Measurements from ENCODE around the gene CACNA1H. TPM values are rescaled to one million over a fixed set of nuclear protein-coding genes. Genes with fewer than 3 reads are reported as not detected.

CACNA1H gene
- total and polyA plus RNA-seq, 11 donors, result 1.6 to 14.6 (median 3.2) TPM

DNA sequence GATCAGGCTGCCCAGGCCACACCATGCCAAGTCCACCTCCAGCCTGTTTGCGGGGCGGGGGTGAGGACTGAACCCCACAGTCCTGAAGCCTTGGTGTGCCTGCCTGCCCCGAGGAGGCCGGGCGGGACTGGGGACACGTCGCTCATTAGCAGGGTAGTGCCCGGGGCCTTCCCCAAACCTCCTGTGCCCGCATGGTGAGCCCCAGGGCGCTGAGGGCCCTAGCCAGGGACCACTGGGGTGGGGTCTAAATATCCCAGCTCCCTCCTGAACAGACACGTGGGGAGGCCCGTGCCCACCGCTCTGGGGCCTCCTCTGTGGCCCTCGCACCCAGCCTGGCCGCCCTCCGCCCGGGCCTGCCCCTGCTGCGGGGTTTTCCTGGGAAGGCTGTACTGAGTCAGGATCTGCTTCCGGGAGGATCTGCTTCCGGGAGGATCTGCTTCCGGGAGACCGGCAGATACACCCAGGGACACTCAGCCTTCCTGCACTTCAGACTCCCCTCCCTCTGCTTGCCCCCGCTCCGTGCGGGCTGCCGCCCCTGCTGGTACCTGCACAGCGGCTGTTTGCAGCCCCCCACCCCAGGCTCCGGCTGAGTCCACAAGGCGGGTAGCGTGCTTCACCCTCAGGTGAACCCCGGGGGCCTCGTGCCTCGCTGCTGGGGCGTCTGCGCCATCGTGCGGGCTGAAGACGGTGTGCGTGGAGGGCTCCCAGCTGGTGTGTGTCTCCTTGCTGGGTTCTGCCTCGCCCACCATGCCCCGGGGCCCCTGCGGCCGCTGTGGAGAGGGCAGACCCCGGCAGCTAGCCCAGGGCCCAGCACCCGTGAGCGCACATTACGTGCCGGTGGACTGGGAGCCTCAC, 23.6 kb upstream of the CACNA1H start:
- WGBS, 4 donors, result 89 to 93% (median 90%) methylated on average over 25 to 48 of the region's 48 CpGs
- intact Hi-C loops (cut with DNase I), result no loop called here
- H3K4me1 ChIP-seq, result no peaks in the 10 kb centered on the region
- H3K27ac ChIP-seq, result no peak overlapping the region
- no peaks in the 10 kb centered on the region for H3K36me3 ChIP-seq
- no peaks in the 10 kb centered on the region for H3K9me3 ChIP-seq
- H3K4me3 ChIP-seq, result no peak overlapping the region
- peaks cover 0 to 28% (median 7%) of the 10 kb centered on the region in 9 donors for H3K27me3 ChIP-seq
- no peak for DNase-seq
- TF ChIP-seq POLR2A (IDR thresholded peaks at IDR 0.05), result no peak
- TF ChIP-seq, protein P1, sequence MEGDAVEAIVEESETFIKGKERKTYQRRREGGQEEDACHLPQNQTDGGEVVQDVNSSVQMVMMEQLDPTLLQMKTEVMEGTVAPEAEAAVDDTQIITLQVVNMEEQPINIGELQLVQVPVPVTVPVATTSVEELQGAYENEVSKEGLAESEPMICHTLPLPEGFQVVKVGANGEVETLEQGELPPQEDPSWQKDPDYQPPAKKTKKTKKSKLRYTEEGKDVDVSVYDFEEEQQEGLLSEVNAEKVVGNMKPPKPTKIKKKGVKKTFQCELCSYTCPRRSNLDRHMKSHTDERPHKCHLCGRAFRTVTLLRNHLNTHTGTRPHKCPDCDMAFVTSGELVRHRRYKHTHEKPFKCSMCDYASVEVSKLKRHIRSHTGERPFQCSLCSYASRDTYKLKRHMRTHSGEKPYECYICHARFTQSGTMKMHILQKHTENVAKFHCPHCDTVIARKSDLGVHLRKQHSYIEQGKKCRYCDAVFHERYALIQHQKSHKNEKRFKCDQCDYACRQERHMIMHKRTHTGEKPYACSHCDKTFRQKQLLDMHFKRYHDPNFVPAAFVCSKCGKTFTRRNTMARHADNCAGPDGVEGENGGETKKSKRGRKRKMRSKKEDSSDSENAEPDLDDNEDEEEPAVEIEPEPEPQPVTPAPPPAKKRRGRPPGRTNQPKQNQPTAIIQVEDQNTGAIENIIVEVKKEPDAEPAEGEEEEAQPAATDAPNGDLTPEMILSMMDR (IDR thresholded peaks at IDR 0.05), result no peak
- ATAC-seq, result no peak

DNA sequence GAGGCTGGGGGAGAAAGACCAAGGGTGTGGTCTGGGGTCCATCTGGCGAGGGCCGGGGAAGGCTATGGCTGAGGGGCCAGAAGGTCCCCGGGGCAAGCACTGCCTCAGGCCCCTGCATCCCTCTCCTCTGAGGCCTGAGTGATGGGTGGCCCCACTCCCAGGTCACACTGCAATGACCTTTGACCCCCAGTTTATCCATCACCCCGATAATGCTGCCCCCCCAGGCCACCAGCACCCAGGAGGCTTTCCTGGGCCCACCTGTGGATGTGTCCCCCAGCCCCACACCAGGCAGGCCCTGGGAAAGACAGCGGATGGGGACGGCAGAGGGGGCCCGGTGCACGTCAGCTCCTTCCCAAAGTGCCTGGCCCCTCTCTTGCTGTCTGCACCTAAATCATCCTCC, 22.5 kb upstream of the CACNA1H start:
- no peak for DNase-seq
- TF ChIP-seq POLR2A (IDR thresholded peaks at IDR 0.05), result no peak
- TF ChIP-seq, protein P1 (IDR thresholded peaks at IDR 0.05), result no peak
- Histone ChIP-seq H3K9me3 (no peaks in the 10 kb centered on the region), H3K27me3 (peaks cover 0 to 25% (median 3%) of the 10 kb centered on the region in 9 donors), H3K4me3 (no peak overlapping the region), H3K4me1 (no peaks in the 10 kb centered on the region), H3K36me3 (no peaks in the 10 kb centered on the region), H3K27ac (no peak overlapping the region)
- no peak for ATAC-seq
- 83 to 91% (median 87%) methylated on average over 4 to 8 of the region's 8 CpGs for WGBS, 4 donors
- intact Hi-C loops (cut with DNase I), result loop anchor here in 1 of 10 donors (2.0 kb wide), 1 partner anchor 14 kb away; no protein-coding TSS in a partner anchor

DNA sequence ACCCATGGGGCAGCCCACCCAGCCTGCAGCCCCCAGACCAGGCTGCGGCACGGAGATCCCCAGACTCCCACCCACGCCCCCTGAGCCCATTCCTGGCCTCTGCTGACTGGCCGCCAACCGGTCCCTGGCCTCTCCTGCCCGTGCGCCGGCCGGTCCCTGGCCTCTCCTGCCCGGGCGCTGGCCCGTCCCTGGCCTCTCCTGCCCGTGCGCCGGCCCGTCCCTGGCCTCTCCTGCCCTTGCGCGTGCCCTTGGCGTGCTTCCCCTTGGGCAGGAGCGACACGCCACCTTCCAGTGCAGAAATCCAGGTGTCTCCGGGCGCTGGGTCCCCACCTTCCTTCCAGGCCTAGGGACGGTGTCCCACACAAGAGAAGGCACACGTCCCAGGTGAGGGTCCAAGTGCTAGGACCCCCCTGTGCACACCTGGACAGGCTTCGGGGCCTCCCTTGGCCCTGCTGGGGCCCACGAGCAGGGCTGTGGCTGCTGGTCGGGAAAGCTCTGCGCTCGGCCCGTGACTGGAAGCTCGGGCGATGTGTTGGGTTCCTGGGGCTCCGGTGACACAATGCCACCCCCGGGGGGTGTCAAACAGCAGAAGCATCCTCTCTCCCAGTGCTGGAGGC, 21.4 kb upstream of the CACNA1H start:
- peaks cover 0 to 17% (median 0%) of the 10 kb centered on the region in 9 donors for H3K27me3 ChIP-seq

More for the DNA sequence above, 21.4 kb upstream of the CACNA1H start:
- Histone ChIP-seq H3K27ac (no peak overlapping the region), H3K36me3 (no peaks in the 10 kb centered on the region), H3K4me3 (no peak overlapping the region), H3K9me3 (no peaks in the 10 kb centered on the region), H3K4me1 (no peaks in the 10 kb centered on the region)
- DNase-seq (no peak), ATAC-seq (no peak)
- WGBS, 4 donors, result 87 to 94% (median 89%) methylated on average over 21 to 35 of the region's 35 CpGs
- intact Hi-C loops (cut with DNase I), result loop anchor here in 1 of 10 donors (2.0 kb wide), 1 partner anchor 15 kb away; no protein-coding TSS in a partner anchor
- TF ChIP-seq, protein P1 (IDR thresholded peaks at IDR 0.05), result no peak
- TF ChIP-seq POLR2A (IDR thresholded peaks at IDR 0.05), result no peak

Measured in heart left ventricle (tissue), 16 donors.